NT2/D1 (cell line): ENCODE measurements around the gene PHACTR2.

Source experiments
- SUZ12 ChIP-seq: IDR thresholded peaks from 2 replicates; pipeline ENCODE4 v1.6.1; 2011; ENCODE audit not compliant: insufficient read length, insufficient read depth; ENCODE audit errors: extremely low read depth
- YY1 ChIP-seq: IDR thresholded peaks from 2 replicates; pipeline ENCODE4 v1.6.1; 2011; ENCODE audit not compliant: insufficient read length, insufficient read depth
- ZNF274 ChIP-seq: IDR thresholded peaks from 2 replicates; pipeline ENCODE4 v1.6.1; 2011; ENCODE audit warnings: mild to moderate bottlenecking, low read depth, low read length

DNA sequence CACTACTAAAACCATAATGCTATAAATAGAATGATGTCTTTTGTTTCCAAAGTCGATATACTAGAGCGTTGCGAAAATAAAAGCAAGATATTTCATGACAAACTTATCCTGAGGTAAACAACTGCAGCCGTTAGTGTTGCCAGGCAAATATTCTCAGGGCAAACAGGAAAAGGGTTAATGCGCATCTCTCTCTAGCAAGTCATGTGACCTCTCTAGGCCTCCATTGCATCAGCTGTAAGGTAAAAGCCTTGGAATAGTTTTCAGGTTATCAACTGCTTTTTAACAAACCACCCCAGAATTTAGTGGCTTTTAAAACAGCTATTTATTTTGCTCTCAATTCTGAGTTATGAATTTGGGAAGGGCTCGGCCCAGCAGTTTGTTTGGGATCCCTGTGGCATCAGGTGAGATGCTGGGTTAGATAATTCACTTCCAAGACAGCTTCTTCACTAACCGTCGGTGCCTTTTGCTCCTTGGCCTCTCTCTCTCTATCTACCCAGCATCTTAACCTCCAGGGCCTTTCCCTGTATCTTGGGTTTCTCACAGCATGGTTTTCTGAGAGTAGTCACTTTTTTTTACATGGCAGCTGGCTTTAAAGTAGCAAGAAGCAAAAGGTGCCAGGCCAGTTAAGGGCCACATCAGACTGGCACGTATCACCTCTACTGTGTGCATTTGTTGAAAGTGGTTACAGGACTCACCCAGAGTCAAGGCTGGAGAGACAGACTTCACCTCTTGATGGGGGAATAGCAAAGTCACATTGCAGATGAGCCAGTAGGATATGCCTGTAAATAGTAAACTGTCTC, 126.2 kb downstream of the PHACTR2 start:
- TF ChIP-seq ZNF274 (no peak), YY1 (no peak), SUZ12 (no peak)
